ENCODE data around the gene SPDYE9.
"Not testable (repeated sequence)": the region's sequence is repeated elsewhere in the genome, so short reads cannot be mapped to it uniquely, and the experiment has no call there.

The SPDYE9 gene

GRCh38 chr7:73085938-73086337, at the start of gene SPDYE9:
TSS of gene SPDYE9 (minus strand) at chr7:73086038. CDS start at chr7:73084238, 1,800 bp downstream.
- DNase-seq, result not testable (repeated sequence)

GRCh38 chr7:73134866-73135265, 49.0 kb upstream of the SPDYE9 start:
- DNase-seq, result not testable (repeated sequence)

GRCh38 chr7:73132651-73133217, 46.9 kb upstream of the SPDYE9 start:
- not testable (repeated sequence) for DNase-seq

- not testable (repeated sequence) for DNase-seq
These were observed 44.8 kb upstream of the SPDYE9 start for GRCh38 chr7:73130612-73131011.

- not testable (repeated sequence) for DNase-seq
These were observed 38.3 kb upstream of the SPDYE9 start for GRCh38 chr7:73124126-73124525.

- not testable (repeated sequence) for DNase-seq
These were observed 37.1 kb upstream of the SPDYE9 start for GRCh38 chr7:73122778-73123447.

GRCh38 chr7:73118155-73118554, 32.3 kb upstream of the SPDYE9 start:
- DNase-seq, result not testable (repeated sequence)

GRCh38 chr7:73057811-73058210, 28.0 kb downstream of the SPDYE9 start, which contains the start of gene SPDYE11:
TSS of gene SPDYE11 (minus strand) at chr7:73057911. CDS start at chr7:73056111, 1,800 bp downstream.
- not testable (repeated sequence) for DNase-seq

- not testable (repeated sequence) for DNase-seq
These were observed 56.2 kb downstream of the SPDYE9 start, which contains the start of gene SPDYE8 for GRCh38 chr7:73029666-73030065. TSS of gene SPDYE8 (minus strand) at chr7:73029766. CDS start at chr7:73027966, 1,800 bp downstream.

Data from NCI-H1105 treated with DMSO at 0.1 percent for 48 hours (cell line).